Activated gamma-delta T cell treated with Interleukin-2 at 50 U/mL for 16 hours (primary cell): ENCODE data around the gene DRAM1.

Source experiments
- DNase-seq: peaks from one replicate; pipeline ENCODE4 v3.0.0-alpha.2; 2020

Gene DRAM1

GRCh38 chr12:101942250-101942605 lies 64.8 kb downstream of the DRAM1 start:
- no peak for DNase-seq

GRCh38 chr12:101945369-101946232 lies 68.2 kb downstream of the DRAM1 start:
- no peak for DNase-seq

GRCh38 chr12:101946233-101946611 lies 68.8 kb downstream of the DRAM1 start:
- DNase-seq: no peak

DNA sequence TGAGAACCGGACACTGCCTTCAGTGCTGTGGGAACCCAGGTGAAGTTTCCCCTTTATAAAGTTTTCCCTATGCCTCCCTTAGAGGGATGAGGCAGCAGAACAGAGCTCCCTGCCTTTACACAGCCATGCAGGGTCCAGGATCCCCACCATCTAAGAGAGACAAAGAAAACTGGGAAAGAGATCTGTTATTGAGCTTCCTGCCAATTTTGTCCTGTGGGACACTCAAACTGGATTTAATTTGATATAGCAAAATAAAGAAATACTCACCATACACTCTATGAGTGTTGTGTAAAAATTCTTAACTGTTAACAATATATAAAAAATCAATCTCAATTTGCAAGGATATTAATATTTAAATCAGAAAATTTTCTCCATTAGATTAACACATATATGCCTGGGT lies 69.9 kb downstream of the DRAM1 start:
- DNase-seq: no peak

- no peak for DNase-seq
Measured at GRCh38 chr12:101948365-101948764, 71.0 kb downstream of the DRAM1 start.

DNA sequence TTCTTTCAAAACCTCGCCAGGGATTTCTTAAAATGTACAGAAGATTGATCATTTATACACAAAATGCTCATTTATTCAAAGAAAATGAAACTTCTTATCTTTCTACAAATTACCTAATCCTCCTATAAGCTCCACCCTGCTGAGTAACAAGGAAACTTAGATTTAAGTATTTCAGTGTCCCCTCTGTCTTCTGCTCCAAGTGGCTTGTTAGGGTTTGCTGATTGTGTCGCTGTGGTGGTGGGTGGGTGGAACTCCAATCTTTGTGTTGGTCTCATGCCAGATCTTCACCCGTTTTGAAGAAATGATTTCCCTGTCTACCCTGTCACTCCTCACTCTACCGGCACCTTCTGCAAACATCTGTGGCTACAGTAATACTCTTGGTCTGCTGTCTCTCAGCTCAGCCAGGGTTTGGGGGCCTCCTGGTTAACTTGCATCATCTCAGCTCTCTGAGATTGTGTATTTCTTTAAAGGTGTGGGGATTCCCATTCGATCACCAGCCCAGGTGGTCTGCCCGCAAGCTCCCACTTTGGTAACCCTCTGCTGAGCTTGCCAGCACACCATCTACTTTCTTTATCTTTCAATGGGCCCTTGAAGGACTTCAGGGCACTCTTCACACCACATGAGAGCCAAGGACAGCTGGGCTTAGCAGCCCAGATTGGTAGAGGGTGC lies 73.8 kb downstream of the DRAM1 start:
- no peak for DNase-seq

DNA sequence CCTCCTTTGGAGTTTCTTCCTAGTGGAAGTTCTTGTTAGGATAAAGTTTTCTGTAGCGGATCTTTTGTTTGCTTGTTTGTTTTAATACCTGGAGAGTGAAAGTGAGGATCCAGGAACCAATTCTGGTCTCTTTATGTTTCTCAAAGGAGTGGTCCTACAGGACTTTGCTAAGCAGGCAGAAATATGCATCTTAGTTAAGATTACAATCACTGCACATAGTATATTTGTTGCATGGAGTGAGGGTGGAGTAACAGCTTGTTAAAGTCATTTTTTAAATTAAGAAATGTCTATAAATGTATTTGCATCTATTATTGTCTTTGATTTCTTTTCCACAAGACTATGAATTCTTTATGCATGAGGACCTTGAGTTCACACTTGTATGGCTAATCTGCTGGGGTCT lies 76.7 kb downstream of the DRAM1 start:
- DNase-seq: no peak

DNA sequence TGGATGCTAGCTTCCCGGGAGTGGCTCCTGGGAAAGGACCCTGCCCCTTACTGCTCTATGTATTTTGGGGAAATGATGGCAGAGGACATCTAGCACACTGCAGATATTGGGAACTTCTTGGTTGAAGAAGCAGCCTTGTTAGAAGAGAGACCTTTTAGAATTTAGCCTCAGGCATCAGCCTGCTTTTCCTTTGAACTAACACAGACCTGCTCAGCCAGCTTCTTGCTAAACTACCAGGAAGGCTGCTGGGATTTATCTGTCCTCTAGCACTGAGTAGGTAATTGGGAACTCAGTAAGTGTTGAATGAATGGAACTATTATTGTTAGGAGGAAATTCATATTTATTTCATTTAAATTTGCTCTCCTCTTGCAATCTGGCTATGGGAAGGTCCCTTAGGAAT lies 77.3 kb downstream of the DRAM1 start:
- no peak for DNase-seq

DNA sequence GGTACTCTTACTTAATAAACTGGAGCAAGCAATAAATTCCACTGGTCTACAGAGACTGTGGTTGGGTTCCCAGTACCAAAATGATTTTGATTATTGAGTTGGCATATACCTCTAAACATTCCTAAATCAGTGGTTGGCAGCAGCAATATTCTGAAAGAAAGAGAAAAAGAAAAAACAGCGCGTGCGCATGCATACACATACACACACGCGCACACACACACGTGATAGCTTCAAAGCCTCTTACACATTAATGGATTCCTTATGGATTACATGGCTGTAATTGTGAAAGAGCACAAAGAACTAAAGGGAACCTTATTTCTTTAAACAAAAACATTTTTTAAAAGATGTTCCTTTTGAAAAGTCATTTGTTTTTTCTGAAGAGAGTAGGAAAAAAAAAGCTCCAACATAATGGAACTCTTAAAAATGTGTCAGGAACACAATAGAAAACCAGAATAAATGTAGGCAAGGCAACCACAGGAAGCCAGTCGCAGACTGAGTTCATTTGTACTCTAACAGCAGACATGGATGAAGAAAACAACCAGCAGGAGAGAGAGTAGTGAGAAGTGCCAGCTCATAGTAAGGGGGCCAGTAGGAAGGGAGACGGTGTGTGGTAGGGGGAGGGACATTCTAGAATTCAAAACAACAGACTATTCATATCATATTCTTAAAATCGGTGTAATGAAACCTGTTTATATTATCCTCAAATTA lies 80.0 kb downstream of the DRAM1 start:
- no peak for DNase-seq

- no peak for DNase-seq
Measured at GRCh38 chr12:101959607-101960006, 82.2 kb downstream of the DRAM1 start.

DNA sequence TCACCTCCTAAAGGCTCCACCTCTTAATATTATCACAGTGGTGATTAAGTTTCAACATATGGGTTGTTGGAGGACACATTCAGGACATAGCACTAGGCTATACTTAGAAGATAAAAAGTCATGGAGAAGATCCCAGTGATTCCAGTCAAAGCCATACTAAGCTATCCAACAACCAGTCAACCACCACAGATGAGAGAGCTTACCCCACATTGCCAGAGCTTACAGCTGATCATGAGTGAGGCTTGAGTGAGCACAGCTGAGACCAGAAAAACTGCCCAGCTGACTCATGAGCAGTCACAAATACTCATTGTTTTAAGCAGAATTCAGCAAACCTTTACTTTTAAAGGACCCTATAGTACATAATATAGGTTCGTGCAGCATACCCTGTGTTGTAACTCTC lies 85.1 kb downstream of the DRAM1 start:
- DNase-seq: no peak

DNA sequence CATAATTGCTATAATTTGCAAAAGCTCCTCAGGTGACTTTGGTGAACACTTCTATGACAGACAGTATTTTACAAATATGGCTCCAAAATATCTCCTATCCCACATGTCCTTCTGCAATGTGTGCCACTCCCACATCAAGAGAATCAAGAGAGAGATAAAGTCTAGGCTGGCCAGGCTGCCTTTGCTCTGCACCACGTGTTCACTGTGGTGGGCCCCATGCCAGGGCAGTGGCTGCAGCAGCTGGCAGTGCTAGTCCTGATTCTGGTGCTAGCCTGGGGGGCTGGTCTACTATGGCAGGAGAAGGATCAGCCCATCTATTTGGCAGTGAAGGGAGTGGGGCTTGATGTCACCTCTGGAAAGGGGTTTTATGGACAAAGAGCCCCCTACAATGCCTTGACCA lies 86.3 kb downstream of the DRAM1 start:
- no peak for DNase-seq

GRCh38 chr12:101966496-101966895 lies 89.1 kb downstream of the DRAM1 start:
- DNase-seq: no peak

- DNase-seq: no peak
Measured at GRCh38 chr12:101967506-101967905, 90.1 kb downstream of the DRAM1 start.

- DNase-seq: no peak
Measured at GRCh38 chr12:101968770-101969169, 91.4 kb downstream of the DRAM1 start.
